Lung (tissue), 12 donors: ENCODE data around the gene ADH5. TPM values are rescaled to one million over a fixed set of nuclear protein-coding genes. Genes with fewer than 3 reads are reported as not detected.

ENCODE experiments used
- ATAC-seq: fragments of 200-7000 bp; cut with Tn5 transposase; one replicate; pipeline ENCODE4 v1.9.1; 2020; ENCODE audit warnings: moderate number of reproducible peaks; ENCODE audit not compliant: insufficient read depth, low FRiP score
- DNase-seq, 3 donors: peaks; one replicate each; pipeline ENCODE4 v3.0.0-alpha.2; 2013 to 2017
- H3K27ac ChIP-seq, 2 donors: one replicate each; pipeline ENCODE4 v1.5.1; 2013; ENCODE audit warnings: mild to moderate bottlenecking in 2 of 2, moderate library complexity in 2 of 2, control low read depth in 1 of 2, inconsistent platforms in 1 of 2, low read depth in 1 of 2, low read length in 1 of 2
- H3K27me3 ChIP-seq, 3 donors: one replicate each; pipeline ENCODE4 v1.5.1; 2013; ENCODE audit warnings: low read length in 2 of 3; ENCODE audit not compliant: control insufficient read depth in 3 of 3, insufficient read depth in 3 of 3
- H3K36me3 ChIP-seq, 4 donors: one replicate each; pipeline ENCODE4 v1.5.1; 2013; ENCODE audit warnings: low read length in 4 of 4, mild to moderate bottlenecking in 1 of 4, moderate library complexity in 1 of 4; ENCODE audit not compliant: control insufficient read depth in 4 of 4, insufficient read depth in 4 of 4
- H3K4me1 ChIP-seq, 5 donors: one replicate each; pipeline ENCODE4 v1.5.1; 2013; ENCODE audit warnings: low read length in 5 of 5, mild to moderate bottlenecking in 2 of 5, moderate library complexity in 1 of 5; ENCODE audit not compliant: control insufficient read depth in 5 of 5, insufficient read depth in 5 of 5
- H3K4me3 ChIP-seq: one replicate; pipeline ENCODE4 v1.5.1; 2013; ENCODE audit warnings: mild to moderate bottlenecking, control low read depth, moderate library complexity
- H3K9ac ChIP-seq, 2 donors: one replicate each; pipeline ENCODE4 v1.5.1; 2013; ENCODE audit warnings: low read length in 2 of 2, control low read depth in 1 of 2; ENCODE audit not compliant: insufficient read depth in 1 of 2
- H3K9me3 ChIP-seq, 4 donors: one replicate each; pipeline ENCODE4 v1.5.1; 2013; ENCODE audit warnings: low read length in 3 of 4, mild to moderate bottlenecking in 1 of 4, moderate library complexity in 1 of 4; ENCODE audit not compliant: control insufficient read depth in 4 of 4, insufficient read depth in 3 of 4
- WGBS, 2 donors: extraction: QIAGEN DNeasy Blood & Tissue Kit; methylation state at CpG; one replicate each; pipeline ENCODE4 v1.1.7; 2013; 5-methylcytosine and 5-hydroxymethylcytosine counted together
- polyA plus RNA-seq, 2 donors: library from polyadenylated mRNA; stranded (reverse); fragments of 200-250 nt; gene quantifications; one replicate each; pipeline ENCODE4 v1.2.1, GENCODE V29; 2013
- total RNA-seq, 2 donors: library from RNA; depleted of rRNA in 1 of 2; stranded (reverse); fragments of >200 nt in 1 of 2; gene quantifications; one replicate each; pipeline ENCODE4 v1.2.1, GENCODE V29; 2014 to 2021
- TF ChIP-seq, protein P1 (sequence below): IDR thresholded peaks from 2 replicates; pipeline ENCODE4 v1.5.1; 2012; ENCODE audit warnings: mild to moderate bottlenecking; ENCODE audit errors: control extremely low read depth, extremely low read depth
- donor health status: control.
- donor health status: control.
- donor health status: Bipolar disorder and iron deficiency.
- donor health status: healthy.
- donor health status: DM: yes; HTN: yes; CAD: no.

Gene ADH5
- total and polyA plus RNA-seq, 4 donors: 83.7 to 143 (median 127) TPM

DNA sequence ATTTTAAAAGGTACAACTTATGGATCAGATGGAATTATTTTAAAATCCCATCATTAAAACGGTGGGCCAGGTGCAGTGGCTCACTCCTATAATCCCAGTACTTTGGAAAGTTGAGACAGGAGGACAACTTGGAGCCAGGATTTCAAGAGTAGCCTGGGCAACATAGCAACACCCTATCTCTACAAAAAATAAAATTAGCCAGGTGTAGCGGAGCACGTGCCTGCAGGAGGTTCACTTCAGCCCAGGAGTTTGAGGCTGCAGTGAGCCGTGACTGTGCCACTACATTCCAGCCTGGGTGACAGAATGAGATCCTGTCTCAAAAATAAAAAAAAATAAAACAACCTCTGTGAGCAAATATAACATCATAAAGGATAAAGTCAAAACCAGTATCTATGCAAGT lies 11.4 kb downstream of the ADH5 start:
- Histone ChIP-seq H3K4me3 (no peak overlapping the region), H3K9me3 (no peaks in the 10 kb centered on the region), H3K4me1 (peaks cover 0 to 4% (median 0%) of the 10 kb centered on the region in 5 donors), H3K27ac (no peak overlapping the region), H3K36me3 (peaks cover 19 to 62% (median 43%) of the 10 kb centered on the region in 4 donors), H3K27me3 (no peaks in the 10 kb centered on the region), H3K9ac (no peak overlapping the region)
- TF ChIP-seq, protein P1, sequence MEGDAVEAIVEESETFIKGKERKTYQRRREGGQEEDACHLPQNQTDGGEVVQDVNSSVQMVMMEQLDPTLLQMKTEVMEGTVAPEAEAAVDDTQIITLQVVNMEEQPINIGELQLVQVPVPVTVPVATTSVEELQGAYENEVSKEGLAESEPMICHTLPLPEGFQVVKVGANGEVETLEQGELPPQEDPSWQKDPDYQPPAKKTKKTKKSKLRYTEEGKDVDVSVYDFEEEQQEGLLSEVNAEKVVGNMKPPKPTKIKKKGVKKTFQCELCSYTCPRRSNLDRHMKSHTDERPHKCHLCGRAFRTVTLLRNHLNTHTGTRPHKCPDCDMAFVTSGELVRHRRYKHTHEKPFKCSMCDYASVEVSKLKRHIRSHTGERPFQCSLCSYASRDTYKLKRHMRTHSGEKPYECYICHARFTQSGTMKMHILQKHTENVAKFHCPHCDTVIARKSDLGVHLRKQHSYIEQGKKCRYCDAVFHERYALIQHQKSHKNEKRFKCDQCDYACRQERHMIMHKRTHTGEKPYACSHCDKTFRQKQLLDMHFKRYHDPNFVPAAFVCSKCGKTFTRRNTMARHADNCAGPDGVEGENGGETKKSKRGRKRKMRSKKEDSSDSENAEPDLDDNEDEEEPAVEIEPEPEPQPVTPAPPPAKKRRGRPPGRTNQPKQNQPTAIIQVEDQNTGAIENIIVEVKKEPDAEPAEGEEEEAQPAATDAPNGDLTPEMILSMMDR: no peak
- DNase-seq (no peak), ATAC-seq (no peak)
- WGBS, 2 donors: 94 to 96% methylated on average over 4 of the region's 4 CpGs

DNA sequence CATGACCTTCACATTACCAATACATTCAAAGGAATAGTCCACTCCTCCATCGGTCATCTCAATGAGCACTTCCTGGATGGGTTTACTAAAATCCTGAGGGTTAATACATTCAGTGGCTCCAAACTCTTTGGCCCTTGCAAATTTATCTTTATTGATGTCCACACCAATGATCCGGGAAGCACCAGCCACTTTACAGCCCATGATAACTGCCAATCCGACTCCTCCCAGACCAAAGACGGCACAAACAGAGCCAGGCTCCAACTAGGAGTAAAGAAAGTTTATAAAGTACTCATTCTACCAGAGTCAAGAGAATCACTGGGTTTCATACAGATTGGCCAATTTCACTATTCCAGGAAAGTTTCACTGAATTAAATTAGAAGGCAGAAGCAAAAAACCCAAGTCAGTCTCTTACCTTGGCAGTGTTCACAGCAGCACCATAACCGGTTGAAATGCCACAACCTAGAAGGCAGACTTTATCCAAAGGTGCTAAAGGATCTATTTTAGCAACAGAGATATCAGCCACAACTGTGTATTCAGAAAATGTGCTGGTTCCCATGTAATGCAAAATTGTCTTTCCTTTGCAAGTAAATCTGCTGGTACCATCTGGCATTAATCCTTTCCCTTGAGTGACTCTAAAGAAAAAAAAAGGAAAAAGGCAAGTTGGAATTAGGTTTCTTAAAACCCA lies 12.2 kb downstream of the ADH5 start:
- Histone ChIP-seq H3K27ac (no peak overlapping the region), H3K36me3 (peaks cover 16 to 64% (median 46%) of the 10 kb centered on the region in 4 donors), H3K4me3 (no peak overlapping the region), H3K9ac (no peak overlapping the region), H3K4me1 (peaks cover 0 to 4% (median 0%) of the 10 kb centered on the region in 5 donors), H3K9me3 (no peaks in the 10 kb centered on the region), H3K27me3 (no peaks in the 10 kb centered on the region)
- 97 to 99% methylated on average over 5 of the region's 5 CpGs for WGBS, 2 donors
- DNase-seq (no peak), ATAC-seq (no peak)
- TF ChIP-seq, protein P1: no peak

DNA sequence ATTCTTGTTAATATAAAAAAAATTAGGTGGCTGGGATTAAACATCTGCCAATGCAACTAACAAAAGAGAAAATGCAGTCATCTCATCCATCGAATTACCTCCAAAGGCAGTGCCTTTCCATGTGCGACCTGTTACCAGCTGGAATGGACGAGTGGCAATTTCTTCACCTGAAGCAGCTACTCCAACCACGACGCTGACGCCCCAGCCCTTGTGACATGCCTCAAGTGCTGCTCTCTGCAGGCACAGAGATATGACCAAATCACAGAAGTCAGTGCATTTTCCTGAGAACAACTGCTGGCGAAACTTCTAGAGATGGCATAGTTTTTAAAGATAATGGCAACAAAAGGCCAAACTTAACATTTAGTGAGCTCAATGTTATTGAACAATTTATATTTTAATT lies 13.8 kb downstream of the ADH5 start:
- peak in 1 of 3 donors; percentile 24 for DNase-seq
- 63 to 74% methylated on average over 7 of the region's 7 CpGs for WGBS, 2 donors
- Histone ChIP-seq H3K4me3 (no peak overlapping the region), H3K9me3 (no peaks in the 10 kb centered on the region), H3K9ac (no peak overlapping the region), H3K4me1 (peaks cover 0 to 4% (median 0%) of the 10 kb centered on the region in 5 donors), H3K36me3 (peaks cover 11 to 60% (median 37%) of the 10 kb centered on the region in 4 donors), H3K27me3 (no peaks in the 10 kb centered on the region), H3K27ac (no peak overlapping the region)
- ATAC-seq: peak; percentile 82
- TF ChIP-seq, protein P1: no peak
